HG02970 (cell line): ENCODE results near the gene TRRAP.

Experiments used
- ATAC-seq: cut with Tn5 transposase; IDR thresholded peaks from one replicate; pipeline ENCODE4 v1.9.1; 2021; ENCODE audit warnings: mild to moderate bottlenecking, moderate library complexity, moderate number of reproducible peaks; ENCODE audit not compliant: unreplicated experiment, low FRiP score

Gene TRRAP

DNA sequence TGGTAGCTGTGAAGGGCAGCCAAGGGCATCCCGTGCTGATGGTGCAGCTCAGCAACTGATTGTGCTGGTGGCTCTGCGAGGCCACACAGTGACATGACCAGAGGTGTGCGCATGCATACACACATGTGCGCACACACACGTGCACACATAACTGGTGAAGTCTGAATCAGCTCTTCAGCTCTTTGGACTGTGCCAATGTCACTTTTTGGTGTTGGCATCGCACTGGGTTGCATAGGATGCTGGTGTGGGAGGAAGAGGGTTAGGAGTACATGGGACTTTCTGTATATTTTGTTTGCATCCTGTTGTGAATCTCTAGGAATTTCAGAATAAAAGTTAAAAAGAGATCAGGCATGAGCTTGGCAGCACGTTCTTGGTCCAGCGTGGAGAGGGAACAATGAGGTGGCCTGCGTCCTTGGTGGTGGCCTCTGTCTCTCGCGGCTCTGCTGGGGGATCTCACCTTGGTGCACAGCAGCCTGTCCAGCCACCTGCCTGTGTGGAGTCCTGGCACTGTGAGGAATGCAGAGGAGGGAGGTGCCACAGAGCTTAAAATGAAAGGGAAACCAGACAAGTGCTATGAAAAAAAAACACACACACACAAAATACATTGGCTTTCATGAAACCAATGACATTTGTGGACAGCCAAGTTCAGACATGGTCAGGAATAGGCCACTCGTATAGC lies 124.0 kb downstream of the TRRAP start:
- ATAC-seq, result no peak

DNA sequence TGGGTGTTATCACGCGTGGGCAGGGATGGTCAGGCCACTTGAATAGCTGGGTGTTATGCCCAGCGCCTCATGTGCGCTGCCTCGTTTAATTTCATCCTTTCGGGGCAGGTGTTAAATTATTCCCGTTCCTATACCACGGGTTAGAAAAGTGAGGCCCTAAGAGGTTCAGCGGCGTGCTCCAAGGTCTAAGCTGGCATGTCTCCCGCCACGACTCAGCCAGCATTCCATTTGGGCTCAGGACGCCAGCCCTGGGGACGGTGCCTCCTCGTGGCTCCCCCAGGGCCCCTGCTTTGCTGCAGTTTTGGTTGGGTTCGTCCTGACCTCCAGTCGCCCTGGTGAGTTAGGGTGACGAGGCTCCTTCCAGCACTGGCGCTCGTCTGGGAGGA lies 124.5 kb downstream of the TRRAP start:
- ATAC-seq, result no peak

DNA sequence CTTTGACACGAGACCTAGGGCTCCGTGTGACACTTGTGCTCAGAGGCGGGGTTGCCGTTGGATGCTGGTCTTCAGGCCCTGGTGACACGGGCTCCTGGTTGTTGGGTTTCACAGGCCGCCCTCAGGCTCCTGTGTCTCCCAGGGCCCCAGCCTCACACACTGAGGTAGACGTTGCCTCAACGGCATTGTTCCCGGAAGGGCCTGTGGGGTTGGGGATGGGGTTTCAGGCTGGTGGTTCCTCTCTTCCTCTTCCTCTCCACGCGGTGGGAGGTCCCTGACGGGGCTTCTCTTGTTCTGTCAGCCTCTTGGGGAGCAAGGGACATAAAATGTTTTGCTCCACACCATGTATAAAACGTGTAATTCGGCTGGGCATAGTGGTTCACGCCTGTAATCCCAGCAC lies 125.1 kb downstream of the TRRAP start:
- no peak for ATAC-seq

DNA sequence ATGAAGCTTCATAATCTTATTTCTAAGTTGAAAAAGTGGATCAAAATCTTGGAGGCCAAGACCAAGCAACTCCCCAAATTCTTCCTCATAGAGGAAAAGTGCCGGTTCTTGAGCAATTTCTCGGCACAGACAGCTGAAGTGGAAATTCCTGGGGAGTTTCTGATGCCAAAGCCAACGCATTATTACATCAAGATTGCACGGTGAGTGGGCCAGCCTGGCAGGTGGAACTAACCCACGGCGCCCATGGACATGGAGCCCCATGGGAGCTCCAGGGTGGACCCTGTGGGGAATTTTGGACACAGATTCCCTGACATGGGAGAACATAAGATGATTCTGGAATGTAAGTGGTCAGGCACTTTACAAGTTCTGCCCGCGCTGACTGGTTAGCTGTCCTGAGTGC lies 125.9 kb downstream of the TRRAP start:
- no peak for ATAC-seq

DNA sequence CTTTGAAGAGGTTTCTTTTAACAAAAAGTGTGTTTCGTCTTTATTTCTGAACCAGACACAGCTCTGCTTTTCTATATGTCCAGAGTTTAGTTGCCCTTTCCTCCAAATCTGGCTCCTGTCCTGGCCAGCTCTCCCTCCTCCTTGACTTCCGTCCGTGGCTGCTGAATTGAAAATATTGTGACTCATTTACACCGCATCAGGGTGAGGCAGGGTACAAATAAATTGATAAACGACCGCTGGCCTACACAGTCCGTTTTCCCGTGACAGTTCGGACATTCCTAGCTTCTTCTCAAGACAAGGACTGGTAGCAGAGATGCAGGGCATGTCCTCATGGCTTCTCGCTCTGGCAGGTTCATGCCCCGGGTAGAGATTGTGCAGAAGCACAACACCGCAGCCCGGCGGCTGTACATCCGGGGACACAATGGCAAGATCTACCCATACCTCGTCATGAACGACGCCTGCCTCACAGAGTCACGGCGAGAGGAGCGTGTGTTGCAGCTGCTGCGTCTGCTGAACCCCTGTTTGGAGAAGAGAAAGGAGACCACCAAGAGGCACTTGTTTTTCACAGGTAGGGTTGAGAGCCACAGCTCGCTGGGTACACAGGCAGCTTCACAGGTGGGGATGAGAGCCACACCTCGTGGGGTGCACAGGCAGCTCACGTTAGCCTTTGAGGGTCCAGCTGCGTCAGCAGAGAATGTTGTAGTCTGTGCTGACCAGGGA lies 126.6 kb downstream of the TRRAP start:
- ATAC-seq, result no peak

DNA sequence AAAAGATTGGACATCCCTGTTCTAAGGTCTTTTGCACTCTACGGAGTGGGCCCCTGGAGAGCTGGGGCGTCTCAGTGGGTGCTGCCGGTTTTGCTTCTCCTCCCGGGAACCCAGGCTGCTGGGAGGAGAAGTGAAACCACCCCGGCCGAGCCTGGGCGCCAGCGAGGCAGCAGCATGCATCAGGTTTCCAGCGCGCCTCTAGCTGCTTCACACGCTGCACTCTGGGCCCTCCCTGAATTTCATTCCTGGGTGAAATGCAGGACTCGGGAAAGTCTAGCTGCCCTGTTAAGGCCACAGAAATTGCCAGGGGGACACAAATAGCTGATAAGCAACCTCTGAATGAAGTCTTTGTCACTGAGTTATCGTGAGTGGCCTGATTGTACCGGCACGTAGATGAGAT lies 127.4 kb downstream of the TRRAP start:
- ATAC-seq, result no peak

DNA sequence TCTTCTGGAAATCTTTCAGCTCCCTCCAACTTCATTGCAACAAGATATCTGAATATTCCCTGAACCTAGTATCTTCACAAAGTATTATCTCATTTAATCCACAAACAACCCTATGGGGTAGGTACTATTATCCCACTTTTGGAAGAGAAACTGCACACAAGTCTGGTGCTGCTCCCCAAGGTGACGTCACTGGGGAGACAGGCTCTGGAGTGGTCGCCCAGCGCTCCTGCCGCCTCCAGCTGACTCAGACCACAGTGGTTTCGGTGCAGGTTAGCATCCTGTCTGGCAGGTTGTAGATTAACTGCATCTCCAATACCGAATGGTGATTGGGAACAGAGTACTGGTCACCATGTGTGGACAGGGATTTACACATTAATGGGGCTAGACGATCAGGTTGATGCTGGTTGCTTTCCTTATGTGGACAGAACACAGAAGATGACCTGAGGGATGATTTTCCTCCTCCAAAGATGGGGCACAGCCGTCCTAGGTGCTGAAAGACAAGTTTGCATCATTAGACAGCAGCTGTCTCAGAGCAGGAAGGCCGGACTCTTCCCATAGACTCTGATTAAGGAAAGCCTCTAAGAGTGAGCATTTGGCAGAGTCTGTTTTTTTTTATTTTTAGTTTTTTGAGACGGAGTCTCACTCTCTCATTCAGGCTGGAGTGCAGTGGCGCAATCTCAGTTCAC lies 128.6 kb downstream of the TRRAP start:
- ATAC-seq, result no peak

DNA sequence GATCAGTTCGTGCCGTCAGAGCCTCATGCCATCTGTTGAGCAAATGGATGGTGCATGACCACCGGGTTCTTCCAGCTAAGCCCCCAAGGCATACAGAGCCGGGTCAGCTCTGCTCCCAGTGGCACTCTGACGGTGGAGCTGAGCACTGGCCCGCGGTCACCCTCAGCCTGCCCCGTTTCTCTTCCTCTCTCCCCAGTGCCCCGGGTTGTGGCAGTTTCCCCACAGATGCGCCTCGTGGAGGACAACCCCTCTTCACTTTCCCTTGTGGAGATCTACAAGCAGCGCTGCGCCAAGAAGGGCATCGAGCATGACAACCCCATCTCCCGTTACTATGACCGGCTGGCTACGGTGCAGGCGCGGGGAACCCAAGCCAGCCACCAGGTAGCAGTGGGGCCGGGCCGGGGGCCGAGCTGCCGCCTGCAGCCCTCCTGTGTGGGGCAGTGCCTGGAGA lies 129.9 kb downstream of the TRRAP start:
- no peak for ATAC-seq

DNA sequence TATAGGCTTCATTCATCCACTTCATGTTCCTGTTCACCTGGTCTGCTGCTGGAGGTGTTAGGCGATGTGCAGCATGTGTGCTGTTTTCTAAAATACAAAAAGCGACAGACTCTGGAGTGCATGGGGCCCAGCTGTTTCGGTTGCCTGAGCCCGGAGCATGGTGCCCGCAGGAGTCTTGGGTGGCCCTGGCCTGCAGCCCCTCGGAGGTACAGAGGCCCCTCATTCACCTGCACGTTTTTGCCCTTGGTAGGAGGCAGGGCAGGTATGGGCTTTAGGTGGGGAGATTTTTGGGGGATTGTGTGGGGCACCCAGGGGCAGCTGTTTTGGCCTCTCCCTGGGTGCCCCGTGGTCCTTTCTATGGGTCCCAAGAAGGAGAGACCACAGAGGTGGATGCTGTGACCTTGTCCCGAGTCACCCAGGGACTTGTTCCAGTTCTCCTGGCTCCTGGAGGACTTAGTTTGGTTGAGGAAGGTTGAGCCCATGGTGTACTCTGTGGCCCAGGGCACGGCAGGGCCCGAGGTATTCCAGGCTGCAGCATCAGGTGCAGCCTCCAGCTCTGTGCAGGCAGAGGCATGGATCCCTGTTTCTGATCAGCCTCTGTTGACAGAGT lies 130.7 kb downstream of the TRRAP start:
- no peak for ATAC-seq

DNA sequence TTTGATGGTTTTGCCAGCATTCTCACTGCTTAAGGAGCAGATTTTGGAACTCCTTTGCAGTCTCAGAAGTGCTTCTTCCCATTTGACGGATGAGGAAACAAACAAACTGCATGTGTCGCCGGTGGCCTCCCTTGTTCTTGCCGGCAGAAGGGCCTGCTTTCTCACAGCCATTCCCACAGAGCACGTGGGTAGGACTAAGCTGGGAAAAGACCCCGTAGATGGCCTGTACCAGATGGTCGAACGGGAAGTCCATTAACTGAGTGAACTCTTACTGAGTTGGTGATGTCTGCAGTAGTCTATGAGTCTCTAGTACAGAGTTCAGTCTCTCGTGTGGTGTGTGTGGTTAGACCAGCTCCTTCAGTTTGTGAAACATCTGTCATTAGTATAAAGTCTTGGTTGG lies 131.9 kb downstream of the TRRAP start:
- no peak for ATAC-seq

DNA sequence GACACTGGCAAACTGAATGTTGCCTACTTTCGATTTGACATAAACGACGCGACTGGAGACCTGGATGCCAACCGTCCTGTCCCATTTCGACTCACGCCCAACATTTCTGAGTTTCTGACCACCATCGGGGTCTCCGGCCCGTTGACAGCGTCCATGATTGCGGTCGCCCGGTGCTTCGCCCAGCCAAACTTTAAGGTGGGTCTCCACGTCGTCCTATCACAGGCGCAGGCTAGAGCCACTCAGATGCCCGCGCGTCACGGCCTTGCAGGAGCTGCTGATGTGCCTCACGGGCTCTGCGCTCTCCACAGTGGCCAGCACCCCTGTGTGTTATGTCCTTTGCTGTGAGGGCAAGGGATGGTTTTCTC lies 133.0 kb downstream of the TRRAP start:
- ATAC-seq, result no peak

DNA sequence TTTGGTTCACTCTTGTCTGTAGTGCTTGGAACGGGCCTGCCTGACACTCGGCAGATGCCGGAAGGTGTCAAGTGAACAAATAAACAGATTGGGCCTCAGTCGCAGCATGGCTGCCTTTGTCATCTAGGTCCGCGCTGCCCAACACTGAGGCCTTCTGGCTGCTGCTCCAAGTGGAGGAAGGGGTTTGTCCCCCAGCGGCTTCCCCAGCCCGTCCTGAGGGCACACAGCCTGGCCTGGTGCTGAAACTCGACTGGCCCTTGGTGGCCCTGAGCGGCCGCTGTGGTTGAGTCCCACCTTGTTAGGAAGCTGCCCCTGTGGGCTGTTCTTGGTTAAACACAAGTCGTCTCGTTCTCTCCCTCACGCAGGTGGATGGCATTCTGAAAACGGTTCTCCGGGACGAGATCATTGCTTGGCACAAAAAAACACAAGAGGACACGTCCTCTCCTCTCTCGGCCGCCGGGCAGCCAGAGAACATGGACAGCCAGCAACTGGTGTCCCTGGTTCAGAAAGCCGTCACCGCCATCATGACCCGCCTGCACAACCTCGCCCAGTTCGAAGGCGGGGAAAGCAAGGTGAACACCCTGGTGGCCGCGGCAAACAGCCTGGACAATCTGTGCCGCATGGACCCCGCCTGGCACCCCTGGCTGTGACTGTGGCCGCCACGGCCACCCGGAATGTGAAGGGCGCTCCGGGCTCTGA lies 133.5 kb downstream of the TRRAP start:
- no peak for ATAC-seq

DNA sequence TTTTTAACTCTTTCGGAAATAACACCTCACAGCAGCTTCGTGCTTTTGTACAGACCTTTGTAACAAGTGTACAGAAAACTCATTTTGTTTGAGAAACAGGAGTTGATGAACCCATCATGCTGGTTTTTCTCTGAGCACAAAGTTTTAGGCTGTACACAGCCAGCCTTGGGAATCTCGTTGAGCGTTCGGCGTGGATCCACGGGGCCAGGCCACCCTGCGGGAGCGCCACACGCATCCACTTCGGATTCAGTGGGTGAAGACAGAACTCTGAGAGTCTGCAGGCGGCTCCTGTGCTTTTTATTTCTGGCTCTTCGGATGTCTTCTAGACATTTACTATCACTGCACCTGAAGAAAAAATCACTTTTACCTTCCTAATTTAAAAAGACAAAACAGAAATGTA lies 134.4 kb downstream of the TRRAP start:
- ATAC-seq, result no peak

DNA sequence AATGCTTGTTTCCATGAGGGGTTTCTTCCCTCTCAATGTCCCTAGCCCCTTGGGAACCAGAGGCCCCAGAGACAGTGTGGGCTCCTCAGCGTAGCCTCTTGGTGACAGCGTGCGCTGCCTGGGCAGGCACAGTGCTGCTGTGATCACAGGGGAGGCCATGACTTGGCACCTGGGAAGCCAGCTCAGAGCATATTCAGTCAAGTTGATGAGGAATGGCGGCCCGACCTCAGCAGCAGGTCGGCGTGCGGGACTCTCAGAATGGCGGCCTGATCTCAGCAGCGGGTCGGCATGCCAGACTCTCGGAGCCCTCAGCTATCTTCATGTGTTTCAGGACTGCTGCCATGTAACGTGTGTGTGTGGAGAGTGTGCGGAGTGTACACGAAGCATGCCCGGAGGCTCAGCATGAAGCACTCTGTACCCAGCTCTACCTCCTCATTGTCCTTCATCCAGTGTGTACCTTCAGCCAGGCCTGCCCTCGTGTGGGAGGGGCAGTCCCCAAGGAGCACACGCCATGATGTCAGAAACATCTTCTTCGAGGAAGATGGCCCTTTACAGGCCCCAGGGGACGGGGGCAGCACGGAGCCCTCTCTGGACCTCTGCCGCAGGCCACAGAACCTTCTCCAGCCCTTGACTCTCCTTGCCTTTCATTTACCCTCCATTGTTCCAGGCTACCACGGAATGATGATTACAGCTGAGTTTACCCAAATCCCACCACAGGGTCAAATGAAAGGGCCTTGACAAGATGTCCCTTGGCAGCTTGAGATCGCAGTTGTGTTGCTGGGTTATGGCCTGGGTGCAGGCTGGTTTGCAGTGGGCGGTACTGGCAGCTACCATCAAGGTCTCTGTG lies 135.2 kb downstream of the TRRAP start:
- no peak for ATAC-seq

DNA sequence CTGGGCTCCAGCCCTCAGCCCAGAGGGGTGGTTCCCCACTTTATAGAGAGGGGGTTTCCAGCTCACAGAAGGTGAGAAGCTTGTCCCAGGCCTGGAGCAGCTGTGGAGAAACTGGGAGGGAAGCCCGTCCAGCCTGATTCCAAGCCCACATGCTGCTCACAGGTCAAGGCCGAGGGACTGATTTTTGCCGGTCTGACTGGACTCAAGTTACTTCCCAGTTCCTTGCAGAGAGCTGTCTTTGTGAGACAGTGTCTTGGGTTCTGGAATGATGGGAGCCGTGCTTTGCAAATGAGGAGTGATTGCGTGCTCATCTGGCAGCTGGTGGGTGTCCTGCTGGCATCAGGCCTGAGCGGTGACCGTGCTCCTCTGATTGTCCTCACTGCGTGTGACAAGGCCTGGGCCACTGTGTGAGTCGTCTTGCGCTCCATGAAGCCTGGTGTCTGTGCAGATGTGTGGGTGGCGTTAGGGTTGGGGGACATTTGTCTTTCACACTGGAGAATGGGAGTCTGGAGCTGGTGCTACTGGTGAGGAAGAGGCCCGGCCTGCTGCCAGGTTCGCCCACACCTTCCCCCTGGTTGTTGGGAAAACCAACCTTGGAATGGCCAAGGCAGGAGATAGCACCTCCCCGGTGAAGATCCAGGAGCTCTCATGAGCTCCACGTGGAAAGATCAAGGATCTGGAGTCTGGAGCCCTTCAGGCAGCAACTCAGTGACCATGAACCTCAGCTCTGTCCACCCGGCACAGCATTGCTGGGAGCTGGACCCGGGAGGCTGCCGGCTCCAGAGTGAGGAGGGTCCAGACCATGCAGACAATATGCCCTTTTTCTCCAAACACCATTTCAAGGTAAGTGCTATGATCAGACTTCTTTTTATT lies 136.0 kb downstream of the TRRAP start:
- no peak for ATAC-seq

DNA sequence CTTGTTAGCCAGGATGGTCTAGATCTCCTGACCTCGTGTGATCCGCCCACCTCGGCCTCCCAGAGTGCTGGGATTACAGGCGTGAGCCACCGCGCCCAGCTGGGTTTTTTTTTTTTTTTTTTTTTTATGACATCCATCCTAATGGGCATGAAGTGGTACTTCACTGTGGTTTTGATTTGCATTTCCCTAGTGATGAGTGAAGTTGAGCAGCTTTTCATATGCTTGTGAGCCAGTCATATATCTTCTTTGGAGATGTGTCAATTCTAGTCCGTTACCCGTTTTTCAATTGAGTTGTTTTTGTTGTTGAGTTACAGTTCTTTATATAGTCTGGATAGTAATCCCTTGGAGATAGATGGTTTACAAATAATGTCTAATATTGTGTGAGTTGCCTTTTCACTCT lies 137.9 kb downstream of the TRRAP start:
- ATAC-seq, result no peak

DNA sequence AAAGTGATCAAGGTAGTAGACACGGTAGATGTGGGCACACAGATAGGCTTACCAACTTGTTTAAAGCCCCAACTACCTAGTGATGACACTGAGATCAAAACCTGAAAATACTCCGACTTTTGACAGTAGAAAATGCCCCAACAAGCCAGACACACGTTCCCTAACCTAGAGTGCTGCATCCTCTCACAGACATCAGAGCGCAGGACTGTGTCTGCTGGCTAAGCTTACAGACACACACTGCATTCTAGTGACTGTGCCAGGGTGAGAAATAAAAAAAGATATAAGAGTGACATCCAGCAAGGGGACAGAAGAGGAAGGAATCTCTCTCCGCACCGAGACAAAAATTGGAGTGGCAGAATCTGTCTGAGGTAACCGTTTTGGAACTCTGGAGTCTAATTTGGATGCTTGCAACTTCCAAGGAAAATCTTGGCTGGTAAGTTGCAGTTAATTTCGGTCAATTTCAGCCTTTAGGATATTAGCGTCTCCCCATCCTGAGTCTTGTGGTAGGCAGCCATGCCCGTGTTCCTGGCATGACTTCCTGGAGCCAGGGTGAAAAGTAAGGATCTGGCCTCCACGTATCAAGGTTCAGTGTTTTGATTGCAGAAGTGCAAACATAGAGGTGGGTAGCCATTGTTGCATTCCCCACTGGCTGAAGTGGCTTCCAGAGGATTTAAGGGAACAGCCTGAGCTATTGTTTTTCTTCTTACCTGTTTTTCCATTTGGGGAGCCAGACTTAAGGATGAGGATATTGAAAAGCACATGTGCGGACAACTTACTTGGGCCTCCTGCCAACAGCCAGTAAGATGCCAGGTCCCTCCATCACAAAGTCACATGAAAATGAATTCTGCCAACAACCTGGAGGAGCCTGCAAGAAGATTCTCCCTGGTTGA lies 141.4 kb downstream of the TRRAP start:
- ATAC-seq, result no peak

DNA sequence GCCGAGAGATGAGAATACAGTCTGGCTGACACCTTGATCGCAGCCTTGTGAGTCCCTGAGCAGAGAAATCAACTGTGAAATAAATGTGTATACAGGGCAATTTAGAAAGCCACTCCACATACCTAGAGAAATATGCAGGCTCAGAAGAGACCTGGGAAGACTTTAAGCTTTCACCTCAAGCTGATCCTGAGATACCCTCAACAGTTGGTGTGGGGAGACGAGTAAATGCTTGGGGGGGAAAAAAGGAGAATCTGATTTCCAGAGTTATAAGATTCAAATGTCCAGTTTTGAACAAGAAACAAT lies 142.0 kb downstream of the TRRAP start:
- ATAC-seq, result no peak
